Urothelium cell line (cell line): ENCODE measurements around the gene PFKP.

Source experiments
- DNase-seq: peaks from one replicate; pipeline ENCODE4 v3.0.0; 2011; ENCODE audit warnings: low spot score, mixed read lengths
- FAIRE-seq: peaks from 2 replicates; lab custom pipeline; 2011; peaks lifted over from hg19 to GRCh38; lab: Jason Lieb, UNC

Gene PFKP

GRCh38 chr10:3129581-3130340, 62.4 kb downstream of the PFKP start:
- no peak for DNase-seq
- FAIRE-seq = no peak

- DNase-seq (no peak), FAIRE-seq (no peak)
Measured at GRCh38 chr10:3131098-3131497, 63.8 kb downstream of the PFKP start.

DNA sequence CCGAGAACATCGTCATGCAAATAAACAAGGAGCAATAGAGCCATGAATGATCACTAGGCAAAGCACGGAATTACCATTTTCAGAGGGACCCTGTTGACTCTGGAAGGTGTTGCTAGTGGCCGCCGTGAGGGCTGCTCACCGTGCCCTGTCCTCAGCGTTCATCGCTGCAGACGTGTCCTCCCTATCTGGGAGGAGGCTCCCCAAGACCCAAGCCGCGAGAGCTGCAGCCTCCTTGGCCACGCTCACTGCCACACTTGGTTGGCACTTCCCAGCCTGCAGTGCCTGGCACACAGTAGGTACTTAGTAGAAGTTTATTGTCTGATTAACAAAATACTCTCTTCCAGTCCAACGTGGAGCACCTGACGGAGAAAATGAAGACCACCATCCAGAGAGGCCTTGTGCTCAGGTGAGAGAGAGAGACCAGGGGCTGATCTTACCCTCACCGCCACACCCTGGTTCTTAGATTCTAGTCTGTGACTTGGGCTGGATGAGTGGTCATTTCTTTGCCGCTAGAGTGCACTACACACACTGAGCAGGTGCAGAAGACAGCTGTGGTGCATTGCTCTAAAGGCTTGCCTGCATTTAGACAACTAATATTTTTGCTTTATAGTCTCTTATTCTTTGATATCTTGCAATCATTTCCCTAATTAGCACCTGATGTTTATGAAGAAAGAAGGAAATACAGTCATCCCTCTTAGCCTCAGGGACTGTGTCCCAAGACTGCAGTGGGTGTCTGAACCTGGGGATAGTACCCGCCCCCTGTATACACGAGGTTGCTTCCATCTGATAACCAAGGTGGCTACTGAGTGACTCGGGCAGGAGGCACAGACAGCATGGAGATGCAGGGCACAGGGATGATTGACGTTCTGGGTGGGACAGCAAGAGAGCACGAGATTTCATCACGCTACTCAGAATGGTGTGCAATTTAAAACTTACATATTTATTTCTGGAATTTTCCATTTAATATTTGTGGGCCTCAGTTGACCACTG, 65.0 kb downstream of the PFKP start:
- FAIRE-seq (no peak), DNase-seq (no peak)

DNA sequence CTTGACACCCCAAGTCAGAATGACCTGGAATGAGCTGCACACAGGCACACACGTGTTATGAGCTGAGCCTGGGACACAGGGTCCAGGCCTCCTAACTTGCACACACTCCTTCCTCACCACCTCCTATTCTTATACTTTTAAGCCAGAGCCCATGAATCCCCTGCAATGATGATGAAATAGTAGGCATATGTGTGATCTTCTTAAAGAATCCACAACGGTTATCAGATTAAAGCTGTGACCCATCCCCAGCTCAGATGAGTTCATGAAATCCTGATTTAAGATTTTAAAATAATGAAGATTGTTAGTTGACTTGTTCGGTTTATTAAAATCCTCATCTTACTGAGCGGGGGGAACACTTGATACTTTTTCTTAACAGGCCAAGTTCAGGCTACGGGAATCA, 66.6 kb downstream of the PFKP start:
- no peak for DNase-seq
- no peak for FAIRE-seq

GRCh38 chr10:3135006-3135405, 67.7 kb downstream of the PFKP start:
- no peak for DNase-seq
- no peak for FAIRE-seq

GRCh38 chr10:3136336-3136735, 69.0 kb downstream of the PFKP start:
- FAIRE-seq (no peak), DNase-seq (no peak)

DNA sequence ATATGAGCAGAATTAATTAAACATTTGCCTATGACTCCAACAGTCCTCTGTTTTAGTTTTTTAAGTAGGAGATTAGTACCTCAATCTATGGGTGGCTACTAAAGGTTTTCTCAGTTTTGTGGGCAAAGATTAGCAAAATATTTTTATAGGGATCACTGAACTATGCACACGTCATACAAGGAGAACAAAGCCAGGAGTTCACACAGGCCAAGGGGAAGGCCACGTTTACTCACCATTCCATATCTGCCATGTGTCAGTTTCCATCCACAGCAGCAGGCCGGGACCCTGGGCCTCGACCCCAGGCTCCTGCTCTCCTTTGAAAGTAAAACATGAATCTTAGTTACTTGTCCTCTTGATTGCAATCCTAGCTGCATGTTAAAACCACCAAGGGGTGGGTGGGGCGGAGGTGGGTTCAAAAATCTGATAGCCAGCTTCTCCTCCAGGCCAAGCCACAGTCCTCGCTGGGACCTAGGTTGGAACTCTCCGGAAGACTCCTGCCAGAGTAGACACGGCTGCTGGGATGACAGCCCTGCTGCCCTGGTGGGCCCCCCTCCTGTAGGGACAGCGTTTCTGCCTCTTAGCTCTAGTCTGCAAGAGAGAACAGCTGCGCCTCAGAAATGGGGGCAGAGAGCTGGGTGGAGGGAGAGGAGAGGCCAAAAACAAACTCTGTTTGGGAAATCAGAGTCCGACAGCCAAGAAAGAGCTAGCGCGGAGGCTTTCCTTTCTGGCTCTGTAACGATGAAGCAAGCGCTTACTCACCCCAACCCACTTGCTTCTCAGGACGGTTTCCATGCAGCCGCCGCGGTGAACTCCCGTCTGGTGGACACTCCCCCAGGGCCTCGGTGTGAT, 69.6 kb downstream of the PFKP start:
- FAIRE-seq = no peak
- no peak for DNase-seq

DNA sequence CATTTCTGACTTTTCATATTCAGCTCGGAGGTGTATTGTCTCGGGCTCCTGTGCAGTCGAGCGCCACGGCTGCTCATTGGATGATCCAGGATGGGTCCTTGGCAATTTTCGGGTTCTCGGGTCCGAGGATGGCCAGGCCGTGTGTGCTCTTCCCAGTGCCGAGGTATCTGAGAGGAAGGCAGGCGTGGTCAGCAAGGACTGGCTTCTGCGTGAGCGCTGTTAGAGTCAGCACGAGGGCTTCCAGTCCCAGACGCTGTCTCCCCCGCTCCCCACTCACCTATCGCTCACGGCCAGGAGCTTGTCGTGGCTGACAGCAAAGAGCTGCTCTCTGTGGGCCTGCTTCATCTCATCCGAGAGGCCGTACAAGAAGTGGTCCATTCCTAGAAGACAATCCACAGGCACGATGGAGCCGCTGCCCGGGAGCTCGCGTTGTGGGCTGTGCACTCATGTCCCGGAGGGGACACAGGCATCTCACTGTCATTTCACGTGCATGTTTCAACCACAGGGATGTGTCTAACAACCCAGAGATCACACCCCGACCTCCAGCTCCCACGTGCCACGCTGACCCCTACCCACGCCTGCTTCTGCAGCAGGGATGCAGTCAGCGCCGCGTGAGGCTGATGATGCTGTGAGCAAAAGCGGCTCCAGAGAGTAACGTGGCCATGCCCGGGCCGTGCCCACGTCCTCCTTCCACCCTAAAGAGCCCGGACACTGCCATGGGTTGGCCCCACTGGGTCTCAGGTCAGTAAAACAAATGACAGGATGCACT, 70.8 kb downstream of the PFKP start:
- FAIRE-seq (no peak), DNase-seq (no peak)

DNA sequence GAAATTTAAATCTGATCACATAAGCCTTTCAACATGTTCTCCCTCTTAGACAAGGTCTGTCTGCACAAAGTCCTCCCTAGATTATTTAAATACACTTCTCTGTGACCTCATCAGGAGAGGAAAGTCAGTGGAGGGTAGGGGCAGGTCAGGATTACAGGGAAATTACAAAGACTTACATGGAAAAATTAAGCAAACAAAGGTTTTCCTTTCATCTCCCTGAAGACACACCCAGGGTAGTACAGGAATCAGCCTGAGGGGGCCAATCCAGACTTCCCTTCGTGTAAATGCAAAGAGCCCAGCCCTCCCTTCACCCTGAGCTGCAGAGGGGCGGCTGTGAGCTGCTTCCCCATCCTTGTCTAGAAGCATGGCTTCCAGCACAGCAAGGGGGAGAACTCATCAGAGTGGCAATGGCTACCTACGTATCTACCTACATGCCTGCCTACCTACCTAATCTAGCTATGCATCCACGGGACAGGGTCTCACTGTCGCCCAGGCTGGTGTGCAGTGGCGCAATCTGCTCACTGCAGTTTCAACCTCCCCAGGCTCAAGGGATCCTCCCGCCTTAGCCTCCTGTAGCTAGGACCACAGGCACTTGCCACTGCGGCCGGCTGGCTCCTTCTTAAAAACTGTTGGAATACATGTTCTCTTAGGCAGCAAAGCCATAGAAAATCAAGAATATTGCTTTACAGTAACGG, 72.0 kb downstream of the PFKP start:
- FAIRE-seq (no peak), DNase-seq (no peak)

- no peak for FAIRE-seq
- no peak for DNase-seq
Measured at GRCh38 chr10:3140280-3140679, 72.9 kb downstream of the PFKP start.

DNA sequence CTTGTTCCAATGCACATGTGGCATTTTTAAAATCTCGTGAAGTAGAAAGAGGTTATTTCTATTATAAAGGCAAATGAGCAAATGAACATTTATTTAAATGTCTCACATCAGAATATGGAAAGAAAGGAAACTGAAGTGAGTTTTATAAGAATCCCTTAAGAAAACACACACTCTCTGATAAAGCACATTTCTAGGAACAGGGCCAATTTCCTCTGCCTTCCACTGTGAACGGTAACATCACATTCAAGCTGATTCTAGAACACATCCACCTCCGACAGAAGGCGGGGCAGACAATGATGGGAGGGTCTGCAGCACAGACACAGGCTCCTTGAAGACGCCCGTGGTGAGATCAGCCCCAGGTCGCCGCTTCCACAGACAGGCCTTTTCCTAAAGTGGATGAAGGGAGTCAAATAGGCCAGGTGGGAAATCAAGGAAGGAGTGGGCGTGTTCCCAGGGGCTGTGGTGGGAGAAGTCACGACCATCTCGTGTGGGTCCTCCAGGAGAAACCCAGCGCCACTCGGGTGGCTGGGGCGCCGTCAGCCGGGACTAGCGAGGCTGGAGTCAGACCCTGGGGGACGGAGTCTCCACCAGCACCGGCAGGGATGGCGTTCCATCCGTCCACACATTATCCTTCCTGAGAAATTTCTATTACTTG, 74.1 kb downstream of the PFKP start:
- DNase-seq (no peak), FAIRE-seq (no peak)

GRCh38 chr10:3142146-3142875, 75.0 kb downstream of the PFKP start:
- DNase-seq = no peak
- no peak for FAIRE-seq

DNA sequence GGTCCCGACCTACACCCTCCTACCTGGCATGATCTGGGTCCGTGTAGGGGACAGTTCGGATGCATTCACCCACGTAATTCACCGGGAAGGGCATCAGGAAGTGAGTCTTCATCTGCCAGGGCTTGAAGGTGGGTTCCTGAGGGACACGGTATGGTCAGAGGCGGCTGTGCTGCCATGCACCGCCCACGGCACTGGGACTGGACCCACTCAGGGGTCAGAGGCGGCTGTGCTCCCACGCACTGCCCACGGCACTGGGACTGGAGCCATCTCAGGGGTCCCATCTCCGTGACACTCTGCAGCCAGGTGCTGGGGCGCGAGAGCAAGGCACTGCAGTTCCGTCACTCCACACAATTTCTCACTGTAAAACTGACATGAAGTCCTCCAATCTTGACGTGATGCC, 76.0 kb downstream of the PFKP start:
- FAIRE-seq (no peak), DNase-seq (no peak)

- FAIRE-seq (no peak), DNase-seq (no peak)
Measured at GRCh38 chr10:3143791-3144434, 76.6 kb downstream of the PFKP start.

DNA sequence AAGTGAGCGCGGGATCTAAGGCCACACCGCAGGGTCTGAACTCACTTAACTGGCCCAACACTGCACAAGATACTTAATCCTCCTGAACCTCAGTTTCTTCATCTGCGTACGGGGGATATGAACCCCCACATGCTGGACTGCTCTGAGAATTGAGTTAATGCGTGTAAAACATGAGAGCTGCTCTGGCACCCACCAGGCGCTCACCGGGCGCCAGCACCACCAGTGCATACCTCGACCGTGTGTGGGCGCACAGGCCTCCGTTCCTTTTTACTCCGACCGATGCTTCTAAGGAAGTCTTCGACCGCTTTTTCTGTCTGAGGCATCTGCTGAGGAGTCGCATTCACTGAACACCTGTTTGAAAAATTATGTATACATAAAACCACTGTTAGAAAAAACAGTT, 78.0 kb downstream of the PFKP start:
- FAIRE-seq = no peak

DNA sequence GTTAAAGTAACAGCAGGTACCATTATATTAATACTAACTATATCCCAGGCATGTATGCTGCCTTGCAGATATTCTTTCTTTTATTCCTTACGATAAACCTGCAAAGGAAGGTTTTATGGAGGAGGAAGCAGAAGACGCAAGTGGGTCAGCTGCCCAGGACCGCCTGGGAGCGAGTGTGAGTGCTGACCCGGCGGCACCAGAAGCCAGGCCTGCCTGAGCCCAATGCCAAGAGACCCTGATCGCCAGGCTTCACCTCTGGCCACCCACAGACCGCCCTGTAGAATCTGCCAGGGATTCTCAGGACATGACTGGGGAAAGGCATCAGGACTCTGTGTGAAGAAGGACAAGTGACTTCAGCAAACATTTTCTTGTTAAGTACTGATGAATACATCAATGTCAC, 78.9 kb downstream of the PFKP start:
- no peak for DNase-seq
- FAIRE-seq = no peak

More for the DNA sequence above, 78.0 kb downstream of the PFKP start:
- DNase-seq = no peak

DNA sequence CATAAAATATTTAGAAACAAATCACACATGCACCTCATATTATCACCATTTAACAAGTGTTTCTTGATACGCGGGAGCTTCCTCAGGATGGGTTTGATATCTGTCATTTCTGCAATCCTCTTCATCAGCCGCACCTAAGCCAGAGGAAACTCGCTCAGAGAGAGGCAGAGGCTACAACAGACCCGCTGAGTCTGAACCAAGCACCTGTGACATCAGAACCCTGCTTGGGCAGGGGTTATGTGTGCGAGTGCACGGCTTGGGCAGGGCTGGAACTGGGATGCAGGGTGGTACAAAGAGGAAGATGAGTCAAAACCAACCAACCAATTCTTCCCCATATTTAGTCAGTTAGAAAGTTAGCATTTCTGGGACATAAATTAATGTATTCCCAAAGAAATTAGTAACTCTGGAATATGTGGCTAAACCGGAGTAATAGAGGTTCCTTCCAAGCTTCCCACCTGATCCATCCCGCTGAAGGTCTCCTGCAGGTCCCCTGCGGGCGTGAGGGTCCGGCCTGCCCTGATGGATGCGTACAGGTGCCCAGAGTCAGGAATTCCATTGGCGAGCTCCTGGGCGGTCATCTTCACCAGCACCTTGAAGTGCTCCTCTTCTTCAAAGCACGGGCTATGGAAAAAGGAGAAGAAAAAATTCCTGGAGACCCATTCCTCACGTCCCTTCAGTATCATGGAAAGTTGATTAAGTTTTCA, 79.9 kb downstream of the PFKP start:
- FAIRE-seq (no peak), DNase-seq (no peak)
